PFSK-1 (cell line): Measurements from ENCODE around the gene UXT.

Experiments
- FOXP2 ChIP-seq: optimal IDR thresholded peaks from 2 replicates; pipeline ENCODE3; 2011; ENCODE audit warnings: borderline replicate concordance, control low read depth, inconsistent platforms; ENCODE audit not compliant: insufficient read depth; ENCODE audit errors: extremely low read length, extremely low read depth
- POLR2AphosphoS5 ChIP-seq: IDR thresholded peaks from 2 replicates; pipeline ENCODE4 v1.6.1; 2012; ENCODE audit warnings: low read depth, mild to moderate bottlenecking, control low read depth, low read length, moderate library complexity
- REST ChIP-seq, 2 experiments: IDR thresholded peaks; 2 replicates each; pipeline versions ENCODE4 v1.6.1 to v1.8.0; 2011 to 2012; ENCODE audit warnings: low read depth in 2 of 2, low read length in 2 of 2, control low read depth in 1 of 2, inconsistent platforms in 1 of 2, mild to moderate bottlenecking in 1 of 2, moderate library complexity in 1 of 2; ENCODE audit not compliant: insufficient read depth in 1 of 2
- SIN3A ChIP-seq: IDR thresholded peaks from 2 replicates; pipeline ENCODE4 v1.6.1; 2012; ENCODE audit warnings: mild to moderate bottlenecking, low read length, moderate library complexity, borderline replicate concordance; ENCODE audit not compliant: insufficient read depth
- TAF1 ChIP-seq: IDR thresholded peaks from 2 replicates; pipeline ENCODE4 v1.6.1; 2012; ENCODE audit warnings: low read length, control low read depth, borderline replicate concordance; ENCODE audit not compliant: insufficient read depth

Gene UXT

GRCh38 chrX:47646636-47647035 lies 12.3 kb downstream of the UXT start:
- no peak for TF ChIP-seq TAF1
- no peak for TF ChIP-seq REST (IDR thresholded peaks at IDR 0.05; ENCODE audit: insufficient read depth in 1 of 2, low read depth in 2 of 2, low read length in 2 of 2)
- TF ChIP-seq POLR2AphosphoS5 = no peak
- TF ChIP-seq FOXP2 = no peak
- TF ChIP-seq SIN3A = no peak

DNA sequence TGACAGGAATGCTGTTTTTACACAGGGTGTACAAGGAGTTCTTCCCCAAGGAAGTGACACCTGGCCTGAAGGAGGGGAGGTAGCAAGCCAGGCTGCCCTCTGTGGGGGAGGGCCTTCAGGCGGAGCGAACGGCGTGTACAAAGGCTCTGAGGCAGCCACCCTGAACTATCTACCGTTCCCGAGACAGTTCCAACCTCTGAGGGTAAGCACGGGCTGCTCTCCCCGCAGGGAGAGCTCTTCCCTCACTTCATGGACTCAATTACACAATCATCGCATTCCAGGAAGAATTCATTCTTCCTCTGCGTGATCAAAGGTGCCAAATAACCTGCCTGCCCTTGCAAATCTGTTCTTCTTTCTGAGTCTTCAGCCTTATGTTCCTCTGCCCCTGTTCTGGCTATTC lies 13.4 kb downstream of the UXT start:
- TF ChIP-seq TAF1 = no peak
- no peak for TF ChIP-seq REST (IDR thresholded peaks at IDR 0.05; ENCODE audit: insufficient read depth in 1 of 2, low read depth in 2 of 2, low read length in 2 of 2)
- TF ChIP-seq POLR2AphosphoS5 = no peak
- no peak for TF ChIP-seq FOXP2
- TF ChIP-seq SIN3A = no peak

- no peak for TF ChIP-seq TAF1
- TF ChIP-seq SIN3A = no peak
Measured at GRCh38 chrX:47644557-47645091, 14.4 kb downstream of the UXT start.

GRCh38 chrX:47643926-47644325 lies 15.1 kb downstream of the UXT start:
- TF ChIP-seq REST (IDR thresholded peaks at IDR 0.05; ENCODE audit: insufficient read depth in 1 of 2, low read depth in 2 of 2, low read length in 2 of 2) (no peak), FOXP2 (no peak), TAF1 (no peak), POLR2AphosphoS5 (no peak), SIN3A (no peak)

DNA sequence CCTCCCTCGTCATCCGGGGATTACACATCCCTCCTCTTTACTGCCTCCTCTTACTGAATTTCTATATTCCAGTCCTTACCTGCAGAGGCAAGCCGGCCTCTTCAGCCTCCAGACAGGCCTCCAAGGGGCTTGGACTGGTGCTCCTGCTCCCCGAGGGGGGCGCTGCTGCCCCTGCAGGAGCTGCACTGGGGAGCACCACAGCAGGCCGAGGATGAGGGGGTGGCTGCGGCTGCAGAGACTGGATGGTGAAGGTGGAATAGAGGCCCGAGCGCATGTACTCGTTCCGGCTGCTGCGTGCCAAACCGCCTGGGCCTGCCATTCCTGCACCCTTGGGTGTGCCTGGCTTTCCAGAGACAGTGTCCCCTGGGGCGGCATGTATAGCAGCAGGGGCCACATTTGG lies 20.2 kb downstream of the UXT start:
- TF ChIP-seq FOXP2 = no peak
- TF ChIP-seq SIN3A = no peak

- TF ChIP-seq POLR2AphosphoS5 (no peak), FOXP2 (no peak), SIN3A (no peak), REST (IDR thresholded peaks at IDR 0.05; ENCODE audit: insufficient read depth in 1 of 2, low read depth in 2 of 2, low read length in 2 of 2) (no peak), TAF1 (no peak)
Measured at GRCh38 chrX:47637546-47638195, 21.3 kb downstream of the UXT start.
